Stimulated activated CD4-positive, alpha-beta T cell treated with anti-CD3 and anti-CD28 coated beads, Interleukin-4, amount 100 ng/mL, for 48 hours (primary cell): ENCODE measurements around the gene NRN1.

Source experiments
- DNase-seq, 2 donors: peaks; one replicate each; pipeline ENCODE4 v3.0.0-alpha.2; 2020; ENCODE audit warnings: low read depth in 2 of 2

Gene NRN1

DNA sequence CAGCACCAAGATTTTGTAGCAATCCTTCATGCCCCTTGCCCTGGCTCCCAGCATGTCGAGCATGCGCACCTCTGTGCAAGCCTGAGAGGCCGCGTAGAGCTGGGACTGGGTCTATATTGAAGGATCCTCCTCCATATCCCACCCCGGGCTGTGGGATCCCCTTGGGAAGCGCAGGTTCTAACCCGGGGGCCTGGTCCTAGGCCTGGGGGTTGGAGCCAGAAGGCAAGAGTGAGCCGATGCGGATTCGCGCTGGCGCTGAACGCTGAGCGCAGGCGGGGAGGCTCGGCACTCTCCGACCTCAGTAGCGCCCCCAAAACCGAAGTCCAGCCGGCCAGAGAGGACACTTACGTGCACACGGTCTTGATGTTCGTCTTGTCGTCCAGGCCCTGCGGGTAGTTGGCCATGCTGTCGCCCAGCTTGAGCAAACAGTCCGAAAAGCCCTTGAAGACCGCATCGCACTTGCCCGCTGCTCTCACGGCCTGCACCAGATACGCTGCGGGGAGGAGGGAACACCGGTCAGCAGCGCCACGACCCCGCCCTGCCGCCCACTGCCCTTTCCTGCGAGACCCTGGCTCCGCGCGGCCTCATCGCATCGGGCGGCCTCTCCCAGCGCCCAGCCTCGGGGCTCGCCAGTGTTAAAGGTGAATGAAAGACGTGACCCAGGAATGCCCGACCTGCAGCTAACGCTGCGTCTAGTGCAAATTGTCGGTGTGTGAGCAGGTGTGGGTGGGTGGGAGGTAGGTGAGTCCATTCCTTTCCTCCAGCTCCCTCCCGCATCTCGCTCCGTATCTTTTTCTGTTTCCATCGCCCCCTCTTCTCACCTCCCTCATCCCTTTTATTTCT is 4.5 kb downstream of the NRN1 start:
- DNase-seq, result no peak

DNA sequence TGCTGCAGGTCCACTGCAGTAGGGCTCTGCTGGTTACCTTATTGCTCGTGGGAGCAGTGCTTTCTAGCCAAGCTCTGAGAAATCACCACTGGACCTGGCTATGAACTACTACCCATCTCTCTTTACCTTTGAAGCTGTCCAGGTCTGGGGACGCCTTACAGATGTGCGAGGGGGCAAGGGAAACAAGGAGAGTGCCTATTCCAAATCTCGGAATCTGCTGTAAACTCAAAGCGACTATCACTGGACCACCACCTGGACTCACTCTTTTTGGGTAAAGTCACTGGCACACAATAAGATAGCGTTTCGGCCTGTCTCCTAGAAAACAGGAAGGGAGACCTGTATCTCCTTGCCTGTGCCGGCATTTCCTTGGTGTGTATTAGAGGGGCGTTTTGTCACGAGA is 5.3 kb downstream of the NRN1 start:
- DNase-seq, result no peak

DNA sequence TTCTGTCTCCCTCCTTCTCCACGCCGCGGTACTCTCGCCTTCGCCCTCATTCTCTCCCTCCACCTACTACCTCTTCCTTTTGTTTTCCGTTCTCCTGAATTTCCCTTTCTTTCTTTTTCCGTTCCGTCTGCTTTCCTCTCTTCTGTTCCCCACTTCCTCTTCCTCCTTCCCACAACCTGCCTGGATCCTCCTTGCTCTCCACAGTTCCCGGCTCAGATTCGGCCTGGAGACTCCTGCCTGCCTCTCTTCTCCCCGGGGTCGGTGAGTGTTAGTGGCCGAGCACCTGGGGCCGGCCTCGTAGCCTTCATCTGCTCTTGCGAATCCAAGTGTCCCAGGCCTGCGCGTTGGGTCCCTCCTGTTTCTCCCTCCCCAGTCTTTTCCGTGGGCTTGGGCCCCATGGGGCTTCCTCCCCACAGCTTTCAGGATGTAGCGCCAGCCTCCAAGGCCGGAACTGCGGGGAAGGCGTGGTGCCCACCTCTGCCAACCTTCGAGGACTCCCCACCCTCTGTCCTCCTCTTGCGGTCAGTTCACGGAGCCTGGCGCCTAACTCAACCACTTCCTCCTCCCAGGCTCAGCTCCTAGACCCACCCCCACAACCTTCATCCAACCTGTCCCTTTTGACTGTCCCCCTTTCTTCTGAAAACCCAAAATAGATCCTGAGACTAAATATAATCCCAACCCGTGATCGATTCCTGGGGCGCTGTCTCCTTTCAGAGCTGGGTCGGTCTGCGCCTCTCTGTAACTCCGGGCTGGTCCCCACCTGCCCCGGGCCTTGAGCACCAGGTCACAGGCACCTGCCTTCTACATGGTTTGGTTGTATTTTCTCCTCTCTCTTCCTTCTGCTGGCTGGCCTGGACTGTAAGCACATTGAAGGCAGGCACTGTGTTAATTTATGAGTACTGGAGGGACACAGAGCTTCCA is 6.8 kb downstream of the NRN1 start:
- DNase-seq, result no peak

DNA sequence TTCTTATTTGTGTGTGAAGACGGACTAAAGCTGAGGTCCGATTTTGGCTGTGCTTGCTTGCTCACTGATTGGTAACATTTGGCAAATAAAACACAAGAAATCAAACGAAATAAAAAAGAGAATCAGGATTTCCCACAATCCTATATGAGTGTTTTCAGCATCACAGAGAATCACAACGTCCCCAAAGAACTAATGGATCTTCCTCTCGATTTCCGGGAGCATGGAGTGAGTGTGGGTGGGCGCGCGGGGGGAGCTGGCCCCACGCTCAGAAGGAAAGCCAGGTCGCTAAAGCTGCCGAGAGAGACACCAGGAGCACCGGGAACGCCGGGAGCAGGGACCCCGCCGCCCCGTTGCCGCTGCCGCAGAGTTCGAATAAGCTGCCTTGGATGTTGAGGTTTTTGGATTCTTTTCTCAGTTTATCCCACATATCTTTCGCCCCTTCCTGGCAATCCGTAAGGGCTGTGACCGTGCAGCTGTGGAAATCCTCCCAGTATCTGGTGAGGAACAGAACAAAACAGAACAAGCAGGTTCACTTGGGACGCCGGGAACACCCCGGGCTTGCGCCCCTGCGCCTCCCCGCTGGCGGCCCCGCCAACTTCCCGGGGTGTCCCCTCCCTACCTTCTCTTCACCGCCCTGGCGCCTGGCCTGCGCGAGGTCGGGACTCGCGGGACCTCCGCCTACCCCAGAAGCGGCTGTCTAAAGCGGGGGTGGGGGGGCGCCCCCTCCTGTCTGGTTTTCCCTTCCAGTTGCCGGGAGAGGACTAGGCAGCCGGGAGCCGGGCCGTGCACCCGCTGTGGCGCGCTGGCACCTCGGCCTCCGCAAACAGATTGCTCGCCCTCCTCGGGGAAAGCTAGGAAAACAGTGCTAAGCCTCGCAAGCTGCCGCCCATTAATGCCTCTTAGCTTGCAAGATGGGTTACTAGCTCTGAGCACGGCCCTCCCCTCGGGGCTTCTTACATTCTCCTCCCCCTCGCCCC is 7.7 kb downstream of the NRN1 start:
- DNase-seq, result no peak

DNA sequence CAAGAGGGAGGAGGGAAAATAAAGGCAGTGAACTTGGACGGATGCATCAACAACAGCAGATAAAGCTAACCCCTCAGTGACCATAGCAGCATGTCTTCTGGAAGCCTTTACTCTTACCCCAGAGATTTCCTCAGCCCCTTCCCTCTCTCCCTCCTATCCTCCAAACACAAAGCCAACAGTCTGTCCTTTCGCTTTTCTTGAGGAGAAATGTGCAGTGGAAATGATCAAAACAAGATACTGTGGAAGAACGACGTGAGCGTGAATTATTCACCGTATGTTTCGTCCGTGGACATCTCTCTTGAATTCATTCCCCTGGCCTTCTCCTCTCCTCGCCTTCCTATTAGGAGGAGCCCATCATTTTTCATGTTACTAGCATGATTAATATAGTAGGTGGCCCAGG is 8.5 kb downstream of the NRN1 start:
- DNase-seq, result no peak

DNA sequence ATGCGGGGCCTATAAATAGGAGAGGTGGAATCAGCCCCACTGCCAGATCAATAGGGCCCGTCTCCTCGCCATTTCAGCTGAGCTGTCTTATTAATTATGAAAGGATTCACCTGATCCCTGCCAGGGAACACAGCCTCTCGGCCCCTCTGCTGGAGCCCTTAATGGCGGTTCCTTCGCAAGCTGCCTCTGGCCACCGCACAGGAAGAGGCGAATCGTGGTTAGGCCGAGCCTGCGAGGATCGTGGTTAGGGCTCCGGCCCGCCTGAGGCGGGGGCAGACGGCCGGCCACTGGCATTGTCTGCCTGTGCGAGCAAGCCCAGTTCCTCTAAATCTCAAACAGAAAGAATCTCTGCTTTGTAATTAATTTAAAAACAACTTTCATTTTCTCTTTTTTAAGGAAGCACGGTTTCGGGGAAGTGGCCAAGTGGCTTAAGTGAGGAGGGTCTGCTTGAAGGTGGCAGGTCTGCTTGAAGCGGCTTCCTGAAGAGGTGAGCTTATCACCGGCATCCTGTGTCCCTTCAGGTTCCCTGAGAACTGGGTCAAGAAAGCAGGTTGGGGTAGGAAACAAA is 9.2 kb downstream of the NRN1 start:
- no peak for DNase-seq

DNA sequence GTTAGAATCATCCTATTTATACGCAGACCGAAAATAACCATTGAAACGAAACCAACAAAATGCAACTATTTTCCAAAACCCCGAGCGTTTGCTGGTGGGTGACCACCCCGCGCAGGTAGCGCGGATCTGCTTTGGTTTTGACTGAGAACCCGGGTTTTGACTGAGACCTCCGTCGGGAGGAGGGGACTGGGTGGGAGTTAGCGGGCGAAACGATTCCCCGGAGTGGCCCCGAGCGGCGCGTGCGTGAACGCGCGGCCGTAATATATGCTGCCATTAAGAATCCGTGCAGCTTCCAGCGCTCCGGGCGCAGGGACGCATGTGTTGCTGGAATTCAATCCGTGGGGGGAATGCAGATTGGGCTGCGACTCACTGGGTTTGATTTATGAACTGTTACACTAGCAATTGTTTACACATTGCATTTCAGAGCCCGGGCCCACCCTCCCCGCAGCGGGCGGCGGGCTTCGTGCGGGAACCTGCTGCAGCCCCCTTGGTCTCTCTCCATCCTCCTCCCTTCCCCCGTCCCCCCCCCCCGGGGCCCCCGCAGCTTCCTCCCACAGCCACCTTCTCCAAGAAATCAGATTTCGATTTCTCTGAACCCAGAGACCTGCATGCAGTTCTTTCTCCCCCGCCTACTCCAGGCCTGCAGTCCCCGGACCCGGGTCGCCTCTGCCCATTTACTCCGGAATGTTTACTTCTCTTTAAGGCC is 9.9 kb downstream of the NRN1 start:
- no peak for DNase-seq

DNA sequence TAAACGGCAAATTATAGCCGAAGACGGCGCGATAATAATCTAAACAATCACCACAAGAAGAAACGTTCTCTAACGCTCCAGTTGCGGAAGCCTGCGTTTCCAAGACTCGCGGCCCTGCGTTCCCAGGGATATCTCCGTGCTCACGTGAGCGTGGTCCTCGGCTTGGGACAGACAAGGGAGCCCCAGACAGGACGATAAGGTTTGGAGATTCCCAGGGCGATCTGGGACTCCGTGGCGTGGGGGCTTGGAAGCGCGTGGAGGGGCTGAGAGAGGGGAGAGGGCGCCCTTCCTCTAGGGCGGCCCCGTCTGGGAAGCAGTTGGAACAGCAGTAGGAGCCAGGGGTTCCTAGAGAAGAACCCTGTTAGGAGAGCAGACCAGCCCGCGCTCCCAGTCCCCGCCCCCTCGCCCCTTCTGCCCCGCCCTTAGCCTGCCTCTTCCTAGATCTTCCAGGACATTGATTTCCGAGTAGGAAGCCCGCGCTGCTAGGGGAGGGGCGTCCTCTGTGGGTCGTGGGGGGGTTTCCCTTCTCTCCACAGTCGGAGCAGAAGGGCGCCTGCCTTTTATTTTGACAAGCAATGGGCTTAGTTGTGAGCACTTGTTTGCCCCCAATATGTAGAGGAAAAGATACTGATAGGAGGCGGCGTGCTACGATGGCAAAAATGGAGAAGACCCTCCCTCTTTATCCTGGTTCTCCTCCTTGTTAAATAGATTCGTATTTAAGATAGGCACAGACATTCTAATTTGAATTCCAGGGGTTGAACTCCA is 10.6 kb downstream of the NRN1 start:
- DNase-seq, result no peak

DNA sequence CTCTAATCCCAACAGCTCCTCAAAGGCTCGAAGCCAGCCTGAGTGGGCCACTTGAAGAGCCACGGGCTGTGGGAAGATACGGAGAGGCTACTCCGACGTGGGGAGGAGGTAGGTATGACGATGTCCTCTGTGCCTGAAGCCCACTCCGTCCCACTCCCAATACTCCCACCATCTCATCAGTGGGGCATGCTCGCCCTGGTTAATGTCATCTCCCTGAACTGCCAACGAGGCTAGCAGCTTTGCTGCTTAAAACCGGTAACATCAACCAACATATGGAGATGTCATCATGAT is 11.1 kb downstream of the NRN1 start:
- DNase-seq, result no peak

DNA sequence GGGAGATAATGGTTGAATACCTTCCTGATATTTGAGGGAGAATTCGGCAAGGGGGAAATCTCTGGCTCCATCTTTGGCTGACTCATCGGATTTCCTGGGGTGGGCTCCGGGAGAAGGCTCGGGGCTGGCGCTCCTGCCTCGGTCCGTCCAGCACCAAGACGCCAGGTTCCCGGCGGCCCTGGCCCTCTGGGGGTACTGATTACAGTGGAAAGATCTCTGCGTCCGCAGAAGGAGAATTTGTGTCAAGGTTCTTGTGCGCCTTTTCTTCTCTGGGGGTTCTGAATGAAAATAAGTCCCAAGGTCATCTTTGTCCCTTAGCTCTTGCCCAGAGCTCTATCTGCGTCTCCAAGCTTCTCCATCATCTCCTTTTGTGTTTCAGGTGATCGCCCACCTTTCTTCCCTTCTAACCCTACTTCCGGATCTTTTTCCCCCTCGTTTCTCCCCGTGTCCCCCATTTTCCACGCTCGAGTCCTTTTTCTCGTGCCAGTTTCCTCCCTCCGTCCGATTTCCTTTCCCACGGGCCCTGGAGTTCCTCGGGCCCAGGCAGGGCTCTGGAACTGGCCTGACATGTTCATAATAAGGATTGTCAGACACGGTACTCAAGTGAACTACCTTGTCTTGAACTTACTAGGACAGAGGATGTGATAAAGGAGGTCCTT is 11.6 kb downstream of the NRN1 start:
- no peak for DNase-seq

DNA sequence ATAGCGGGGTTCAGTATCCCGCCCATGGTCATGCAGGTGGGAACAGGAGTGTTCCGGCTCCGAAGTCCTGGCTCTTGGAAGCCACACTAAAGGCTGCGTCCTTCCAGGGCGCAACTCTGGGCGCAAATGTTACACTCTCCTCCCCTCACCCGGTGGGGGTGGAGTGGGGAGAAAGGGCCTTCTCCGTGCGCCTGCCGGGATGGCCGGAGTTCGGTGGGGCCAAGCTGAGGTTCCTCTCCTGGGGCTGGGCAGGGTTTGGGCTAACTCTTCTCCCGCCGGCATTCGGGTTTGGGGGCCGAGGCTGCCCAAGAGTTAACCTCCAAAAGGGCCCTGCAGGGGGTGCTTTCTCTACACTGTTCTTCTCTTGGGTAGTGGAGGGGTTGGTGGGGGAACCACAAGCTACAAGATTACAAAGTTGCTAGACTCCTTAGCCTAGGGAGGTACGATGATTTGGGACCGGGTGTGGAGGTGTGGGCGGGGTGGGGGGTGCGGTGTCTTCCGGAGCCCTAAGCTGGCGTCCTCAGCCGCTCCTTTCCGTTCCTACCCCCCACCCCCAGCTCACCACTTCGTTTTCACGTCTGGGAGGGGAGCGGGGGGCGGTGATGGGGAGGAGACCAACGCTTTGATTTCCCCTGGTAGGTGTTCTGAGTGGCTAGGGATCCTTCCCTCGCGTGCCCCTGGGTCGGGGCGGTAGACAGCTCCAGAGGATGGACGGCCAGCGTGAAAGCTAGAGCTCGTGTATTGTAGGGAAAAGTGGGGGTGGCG is 12.3 kb downstream of the NRN1 start:
- no peak for DNase-seq

DNA sequence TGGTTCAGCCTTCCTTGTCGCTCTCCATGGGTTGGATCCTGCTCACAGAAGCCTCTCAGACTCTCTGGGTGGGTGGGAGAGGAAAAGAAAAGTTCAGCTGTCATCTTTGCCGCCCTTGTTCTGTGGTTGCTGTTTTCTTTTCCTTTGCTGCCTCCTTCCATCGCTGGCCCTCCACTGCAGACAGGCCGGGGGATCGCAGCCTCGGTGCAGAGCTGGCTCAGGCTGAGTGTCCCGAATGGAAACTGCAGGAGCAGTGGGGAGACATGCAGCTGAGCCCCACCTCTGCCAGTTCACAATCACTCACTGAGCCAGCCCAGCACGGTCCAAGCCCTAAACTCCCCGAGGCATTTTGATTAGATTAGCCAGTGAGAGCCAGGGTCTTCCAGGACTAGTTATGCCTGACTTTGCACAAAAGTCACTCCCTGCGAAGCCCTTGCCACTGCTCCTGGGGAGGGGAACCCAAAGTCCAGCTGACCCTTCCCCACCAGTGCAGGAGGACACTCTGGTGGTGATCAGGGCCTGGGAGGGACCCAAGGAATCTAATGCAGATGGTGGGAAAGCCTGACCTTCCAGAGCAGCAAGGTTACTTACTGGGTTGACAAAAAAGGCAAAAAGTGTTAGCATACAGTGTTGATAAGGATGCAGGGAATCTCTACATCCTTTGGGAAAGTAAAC is 14.0 kb downstream of the NRN1 start:
- no peak for DNase-seq

DNA sequence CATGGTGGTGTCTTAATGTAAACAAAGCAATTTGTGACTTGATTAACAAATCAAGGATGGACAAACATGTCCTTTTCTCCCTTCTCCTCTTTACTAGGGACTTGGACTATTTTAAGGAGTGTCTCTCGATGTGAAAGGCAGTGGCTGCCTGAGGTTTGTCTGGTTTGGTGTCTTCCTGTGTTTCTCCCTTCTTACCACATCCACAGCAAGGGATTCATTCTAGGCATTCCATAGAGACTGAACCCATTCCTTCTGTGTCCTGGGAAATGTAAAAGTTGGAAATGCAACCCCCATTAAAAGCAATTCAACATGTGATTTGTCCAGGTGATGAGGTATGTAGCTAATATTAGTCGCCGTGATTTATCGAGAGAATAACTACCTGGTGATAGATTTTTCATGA is 15.9 kb downstream of the NRN1 start:
- DNase-seq, result no peak

DNA sequence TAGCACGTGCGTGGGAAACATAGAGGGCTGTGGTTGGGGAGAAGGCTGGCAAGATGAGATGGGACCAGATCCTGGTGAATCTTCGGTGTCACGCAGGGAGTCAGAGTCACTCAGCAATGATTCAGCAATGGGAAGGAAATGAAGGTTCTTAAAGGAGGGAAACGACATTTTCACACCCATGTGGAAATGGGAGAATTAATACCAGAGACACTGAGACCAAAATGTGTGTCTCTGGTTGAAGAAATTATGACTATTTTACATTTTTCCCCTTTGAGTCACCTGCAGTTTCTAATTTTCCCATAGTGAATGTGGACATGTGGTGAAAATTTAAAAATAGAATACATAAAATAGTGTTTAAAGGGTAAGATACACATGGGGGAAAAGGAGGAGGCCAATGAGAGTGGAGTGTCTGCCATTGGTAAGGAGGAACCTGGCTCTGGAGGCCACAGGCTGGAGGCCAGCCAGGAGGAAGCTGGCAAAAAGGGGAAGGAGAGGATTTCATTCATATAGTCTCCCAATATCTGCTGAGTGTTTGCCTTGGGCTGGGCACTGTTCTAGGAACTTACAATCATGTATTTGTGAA is 17.5 kb downstream of the NRN1 start:
- DNase-seq, result no peak

DNA sequence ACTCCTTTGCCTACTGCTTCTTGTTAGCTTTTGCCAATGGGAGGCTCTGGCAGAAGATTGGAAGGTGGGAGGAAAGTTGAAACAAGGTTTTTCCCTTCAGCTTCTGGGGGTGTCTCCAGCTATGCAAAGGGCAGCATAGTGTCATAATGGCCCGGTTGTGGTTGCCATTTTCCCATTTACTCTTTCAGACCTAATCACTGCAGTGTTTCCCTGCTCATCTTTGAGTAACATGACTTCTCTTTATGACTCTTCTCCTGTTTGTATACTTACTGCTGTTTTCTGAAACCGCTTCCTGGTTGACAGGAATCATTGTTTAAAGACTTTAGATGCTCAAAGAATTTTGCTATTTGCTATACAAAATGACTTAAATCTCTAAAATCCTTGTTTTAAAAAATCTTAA is 19.9 kb downstream of the NRN1 start:
- no peak for DNase-seq

DNA sequence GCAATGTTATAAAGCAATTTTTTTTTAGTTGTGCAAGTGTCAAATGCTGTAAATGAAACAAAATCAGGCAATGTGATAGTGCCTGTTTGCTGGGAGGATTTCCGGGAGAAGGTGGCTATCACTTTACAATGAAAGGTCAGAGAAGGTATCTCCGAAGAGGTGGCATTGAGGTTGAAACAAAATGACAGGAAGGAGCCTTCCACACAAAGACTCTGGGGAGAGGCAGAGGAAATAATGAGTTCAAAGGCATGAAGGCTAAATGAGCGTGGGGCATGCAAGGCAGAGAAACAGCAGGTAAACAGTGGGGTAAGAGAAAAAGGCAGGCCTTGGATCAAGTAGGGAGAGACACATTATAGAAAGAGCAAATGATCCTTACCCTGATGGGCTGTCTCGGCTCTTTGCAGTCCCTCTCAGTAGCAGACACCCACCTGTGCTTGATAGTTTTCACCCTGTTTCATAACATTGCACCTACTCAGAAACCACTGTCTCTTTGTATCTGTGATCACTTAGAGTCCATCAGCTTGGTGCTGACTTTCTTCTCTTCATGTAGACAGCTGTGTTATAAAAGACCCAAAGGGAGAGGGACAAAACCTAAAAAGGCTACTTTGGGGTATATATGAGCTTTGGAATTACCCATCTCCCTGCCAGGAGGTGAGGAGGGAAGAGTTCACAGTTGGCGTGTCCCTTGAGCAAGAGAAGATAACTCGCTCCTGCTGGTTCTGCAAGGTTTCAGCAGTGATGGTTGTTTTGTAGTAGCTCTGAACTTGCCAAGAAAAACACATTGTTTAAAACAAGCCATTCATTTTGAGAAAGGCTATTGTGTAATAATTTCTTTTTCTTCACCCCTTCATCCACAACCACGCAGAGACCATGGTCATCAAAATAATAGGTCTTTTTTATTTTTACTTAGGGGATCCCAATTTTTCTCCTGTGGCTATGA is 22.3 kb downstream of the NRN1 start:
- no peak for DNase-seq
